Activated B cell treated with CpG ODN at 0.5 μM for 24 hours (primary cell): ENCODE measurements around the gene CLTC. TPM values are rescaled to one million over a fixed set of nuclear protein-coding genes. Genes with fewer than 3 reads are reported as not detected.
A peak's percentile ranks its signal among the peaks of the same experiment; 100 is the strongest.
"Not testable (repeated sequence)": the region's sequence is repeated elsewhere in the genome, so short reads cannot be mapped to it uniquely, and the experiment has no call there.

Source experiments
- ATAC-seq: fragments of 200-7000 bp; cut with Tn5 transposase; one replicate; pipeline ENCODE4 v1.10.0; 2021; ENCODE audit warnings: low read depth, mild to moderate bottlenecking, moderate library complexity
- CTCF ChIA-PET: fragments of 350-600 bp; sonication (Branson Sonifier 250); formaldehyde crosslinking; loops from one replicate; lab custom pipeline; 2021; ENCODE audit warnings: antibody characterized with exemption; lab: Charles Lee
- POLR2A ChIA-PET: fragments of 350-600 bp; sonication (Branson Sonifier 250); formaldehyde crosslinking; loops from one replicate; lab custom pipeline; 2021; ENCODE audit warnings: antibody characterized with exemption; lab: Charles Lee
- DNase-seq: peaks from one replicate; pipeline ENCODE4 v3.0.0; 2022
- H3K27ac Mint-ChIP-seq: one replicate; pipeline ENCODE4 v1.8.0; 2020; ENCODE audit warnings: mixed read lengths
- H3K27me3 Mint-ChIP-seq: one replicate; pipeline ENCODE4 v1.8.0; 2021; ENCODE audit warnings: mixed read lengths
- H3K36me3 Mint-ChIP-seq: one replicate; pipeline ENCODE4 v1.8.0; 2021; ENCODE audit warnings: low read depth, mixed read lengths
- H3K4me1 Mint-ChIP-seq: one replicate; pipeline ENCODE4 v1.8.0; 2021; ENCODE audit warnings: mixed read lengths
- H3K4me3 Mint-ChIP-seq: one replicate; pipeline ENCODE4 v1.8.0; 2020; ENCODE audit warnings: mild to moderate bottlenecking, mixed read lengths
- H3K9me3 Mint-ChIP-seq: one replicate; pipeline ENCODE4 v1.8.0; 2020; ENCODE audit warnings: mixed read lengths
- intact Hi-C: fragments of 100-400 bp; cut with micrococcal nuclease; formaldehyde crosslinking; loops from one replicate; pipeline ENCODE4 v1.15.1; 2024
- total RNA-seq: library from RNA; stranded (reverse); gene quantifications from 2 replicates; pipeline ENCODE4 v1.2.3, GENCODE V29; 2022
- TF ChIP-seq, protein P1 (sequence below): fragments of 200-600 bp; IDR thresholded peaks from one replicate; pipeline ENCODE4 v1.8.0; 2022; ENCODE audit warnings: antibody characterized with exemption, mild to moderate bottlenecking

CLTC gene
- 148 and 189 TPM in 2 replicates for total RNA-seq

GRCh38 chr17:59619298-59620063 is at the start of gene CLTC:
TSS of gene CLTC (plus strand) at chr17:59619895. CDS start at chr17:59620132, 237 bp downstream.
- Mint-ChIP-seq H3K27ac (peak within 1 kb of the TSS; percentile 98), H3K27me3 (no peaks in the 10 kb centered on the region), H3K9me3 (no peaks in the 10 kb centered on the region), H3K36me3 (peaks cover 23% of the 10 kb centered on the region), H3K4me1 (peaks cover 59% of the 10 kb centered on the region), H3K4me3 (peak within 1 kb of the TSS; percentile 94)
- ATAC-seq = peak; percentile 83
- ChIA-PET CTCF (interaction anchor here (1.0 to 1.5 kb wide), 6 partner anchors 23 to 417 kb away, joined by 3 to 4 read pairs (median 3); no protein-coding TSS in a partner anchor), POLR2A (interaction anchor here (0.5 to 6.2 kb wide), 35 partner anchors 9 to 1058 kb away, joined by 3 to 116 read pairs (median 5); partner anchors contain the start of genes BCAS3, DHX40, PRR11 and PTRH2)
- TF ChIP-seq, protein P1, sequence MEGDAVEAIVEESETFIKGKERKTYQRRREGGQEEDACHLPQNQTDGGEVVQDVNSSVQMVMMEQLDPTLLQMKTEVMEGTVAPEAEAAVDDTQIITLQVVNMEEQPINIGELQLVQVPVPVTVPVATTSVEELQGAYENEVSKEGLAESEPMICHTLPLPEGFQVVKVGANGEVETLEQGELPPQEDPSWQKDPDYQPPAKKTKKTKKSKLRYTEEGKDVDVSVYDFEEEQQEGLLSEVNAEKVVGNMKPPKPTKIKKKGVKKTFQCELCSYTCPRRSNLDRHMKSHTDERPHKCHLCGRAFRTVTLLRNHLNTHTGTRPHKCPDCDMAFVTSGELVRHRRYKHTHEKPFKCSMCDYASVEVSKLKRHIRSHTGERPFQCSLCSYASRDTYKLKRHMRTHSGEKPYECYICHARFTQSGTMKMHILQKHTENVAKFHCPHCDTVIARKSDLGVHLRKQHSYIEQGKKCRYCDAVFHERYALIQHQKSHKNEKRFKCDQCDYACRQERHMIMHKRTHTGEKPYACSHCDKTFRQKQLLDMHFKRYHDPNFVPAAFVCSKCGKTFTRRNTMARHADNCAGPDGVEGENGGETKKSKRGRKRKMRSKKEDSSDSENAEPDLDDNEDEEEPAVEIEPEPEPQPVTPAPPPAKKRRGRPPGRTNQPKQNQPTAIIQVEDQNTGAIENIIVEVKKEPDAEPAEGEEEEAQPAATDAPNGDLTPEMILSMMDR = no peak
- intact Hi-C loops = loop anchor here (1.0 to 10.0 kb wide), 13 partner anchors 23 to 1767 kb away; partner anchors contain the start of genes DHX40, MRPS23, MTMR4 and PRR11
- DNase-seq = peak; percentile 89

DNA sequence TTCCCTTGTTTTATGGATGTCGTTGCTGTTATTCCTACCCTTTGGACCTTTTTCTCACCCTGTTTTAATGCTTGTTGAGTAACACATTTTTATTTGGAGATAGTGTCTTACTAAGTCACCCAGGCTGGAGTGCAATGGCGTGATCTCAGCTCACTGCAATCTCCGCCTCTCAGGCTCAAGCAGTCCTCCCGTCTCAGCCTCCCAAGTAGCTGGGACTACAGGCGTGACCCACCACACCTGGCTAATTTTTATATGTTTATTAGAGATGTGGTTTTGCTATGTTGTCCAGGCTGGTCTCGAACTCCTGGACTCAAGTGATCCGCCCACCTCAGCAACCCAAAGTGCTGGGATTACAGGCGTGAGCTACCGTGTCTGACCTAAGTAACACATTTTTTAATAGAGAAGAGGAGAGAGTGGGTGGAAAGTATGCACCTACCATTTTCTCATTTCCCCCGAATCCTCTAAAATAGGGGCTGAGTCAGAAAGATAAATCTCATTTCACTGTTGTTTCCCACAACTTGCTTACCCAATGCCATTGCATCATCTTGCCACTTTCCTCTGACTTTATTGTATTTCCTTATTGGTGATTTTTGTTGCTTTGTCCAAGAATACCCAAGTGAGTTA is 47.3 kb upstream of the CLTC start:
- intact Hi-C loops = no loop called here
- no peak for DNase-seq
- ATAC-seq = no peak
- TF ChIP-seq, protein P1 = no peak
- Mint-ChIP-seq H3K4me3 (no peak overlapping the region), H3K27ac (no peak overlapping the region), H3K9me3 (no peaks in the 10 kb centered on the region), H3K4me1 (no peaks in the 10 kb centered on the region), H3K27me3 (no peaks in the 10 kb centered on the region), H3K36me3 (peaks cover 25% of the 10 kb centered on the region)
- POLR2A ChIA-PET = no interaction called here
- CTCF ChIA-PET = no interaction called here

- H3K9me3 Mint-ChIP-seq, intact Hi-C loops, H3K27me3 Mint-ChIP-seq, H3K4me3 Mint-ChIP-seq, POLR2A ChIA-PET, CTCF ChIA-PET, DNase-seq, ATAC-seq, H3K36me3 Mint-ChIP-seq, H3K4me1 Mint-ChIP-seq, H3K27ac Mint-ChIP-seq: not testable (repeated sequence)
These were observed 35.5 kb upstream of the CLTC start for GRCh38 chr17:59584168-59584567.

GRCh38 chr17:59600169-59600568 is 19.5 kb upstream of the CLTC start:
- Mint-ChIP-seq H3K4me1 (no peaks in the 10 kb centered on the region), H3K27me3 (no peaks in the 10 kb centered on the region), H3K36me3 (peaks cover 52% of the 10 kb centered on the region), H3K4me3 (no peak overlapping the region), H3K9me3 (no peaks in the 10 kb centered on the region), H3K27ac (no peak overlapping the region)
- DNase-seq (no peak), ATAC-seq (no peak)
- TF ChIP-seq, protein P1 = no peak
- intact Hi-C loops = no loop called here
- CTCF ChIA-PET = no interaction called here
- POLR2A ChIA-PET = no interaction called here

GRCh38 chr17:59601130-59601529 is 18.6 kb upstream of the CLTC start:
- CTCF ChIA-PET = interaction anchor here (0.7 kb wide), 1 partner anchor 967 kb away, joined by 3 read pairs; no protein-coding TSS in a partner anchor

More at GRCh38 chr17:59601130-59601529, 18.6 kb upstream of the CLTC start:
- Mint-ChIP-seq H3K9me3 (no peaks in the 10 kb centered on the region), H3K27ac (no peak overlapping the region), H3K4me3 (no peak overlapping the region), H3K36me3 (peaks cover 59% of the 10 kb centered on the region), H3K4me1 (no peaks in the 10 kb centered on the region), H3K27me3 (no peaks in the 10 kb centered on the region)
- ATAC-seq = no peak
- no peak for DNase-seq
- intact Hi-C loops = no loop called here
- POLR2A ChIA-PET = interaction anchor here (0.7 kb wide), 1 partner anchor 42 kb away, joined by 4 read pairs; no protein-coding TSS in a partner anchor
- TF ChIP-seq, protein P1 = no peak
